GM23248 (cell line): ENCODE results near the gene PERCC1. TPM values are rescaled to one million over a fixed set of nuclear protein-coding genes. Genes with fewer than 3 reads are reported as not detected.

Source experiments
- DNase-seq: peaks from one replicate; pipeline ENCODE4 v3.0.0-alpha.2; 2015
- H2AFZ ChIP-seq: fragments of 200-600 bp; sonication (generic); 2 replicates; pipeline ENCODE4 v1.6.1; 2016; ENCODE audit warnings: antibody characterized with exemption
- H3F3A ChIP-seq: fragments of 200-600 bp; sonication (generic); 2 replicates; pipeline ENCODE4 v1.6.1; 2016; ENCODE audit warnings: mild to moderate bottlenecking, antibody characterized with exemption, mixed run types; ENCODE audit not compliant: insufficient read depth
- H3K27ac ChIP-seq: fragments of 200-600 bp; sonication (generic); 2 replicates; pipeline ENCODE4 v1.5.1; 2016; ENCODE audit warnings: mild to moderate bottlenecking
- H3K27me3 ChIP-seq: fragments of 200-600 bp; sonication (generic); replicated peaks from 2 replicates; pipeline ENCODE4 v1.6.1; 2016; ENCODE audit warnings: mild to moderate bottlenecking; ENCODE audit not compliant: insufficient read depth
- H3K36me3 ChIP-seq: fragments of 200-600 bp; sonication (generic); 2 replicates; pipeline ENCODE4 v1.6.1; 2016; ENCODE audit warnings: low read depth, mild to moderate bottlenecking
- H3K4me1 ChIP-seq: fragments of 200-600 bp; sonication (generic); 2 replicates; pipeline ENCODE4 v1.6.1; 2016; ENCODE audit warnings: mild to moderate bottlenecking; ENCODE audit not compliant: insufficient read depth
- H3K4me2 ChIP-seq: fragments of 200-600 bp; sonication (generic); one replicate; pipeline ENCODE4 v1.6.1; 2016; ENCODE audit warnings: mild to moderate bottlenecking; ENCODE audit not compliant: unreplicated experiment
- H3K4me3 ChIP-seq: fragments of 200-600 bp; sonication (generic); 2 replicates; pipeline ENCODE4 v1.5.1; 2016; ENCODE audit warnings: mild to moderate bottlenecking
- H3K79me2 ChIP-seq: fragments of 200-600 bp; sonication (generic); 2 replicates; pipeline ENCODE4 v1.6.1; 2016; ENCODE audit warnings: mild to moderate bottlenecking; ENCODE audit not compliant: insufficient read depth
- H3K9ac ChIP-seq: fragments of 200-600 bp; sonication (generic); 2 replicates; pipeline ENCODE4 v1.6.1; 2016; ENCODE audit warnings: mild to moderate bottlenecking
- H3K9me2 ChIP-seq: fragments of 200-600 bp; sonication (generic); 2 replicates; pipeline ENCODE4 v1.6.1; 2016; ENCODE audit warnings: mixed run types, mild to moderate bottlenecking, moderate library complexity; ENCODE audit not compliant: insufficient read depth
- H3K9me3 ChIP-seq: fragments of 200-600 bp; sonication (generic); one replicate; pipeline ENCODE4 v1.6.1; 2017; ENCODE audit warnings: low read depth
- H4K20me1 ChIP-seq: fragments of 200-600 bp; sonication (generic); 2 replicates; pipeline ENCODE4 v1.6.0; 2016; ENCODE audit not compliant: insufficient read depth
- EZH2 ChIP-seq: fragments of 200-600 bp; sonication (generic); IDR thresholded peaks from 2 replicates; pipeline ENCODE4 v1.6.1; 2018; ENCODE audit warnings: antibody characterized with exemption, mild to moderate bottlenecking; ENCODE audit not compliant: insufficient read depth, poor library complexity, severe bottlenecking
- EZH2phosphoT487 ChIP-seq: fragments of 200-600 bp; sonication (generic); IDR thresholded peaks from 2 replicates; pipeline ENCODE4 v1.6.1; 2018; ENCODE audit warnings: antibody characterized with exemption, moderate library complexity, mild to moderate bottlenecking, low read depth; ENCODE audit not compliant: insufficient read depth
- WGBS, 2 experiments: methylation state at CpG; one replicate each; pipeline ENCODE4 v1.1.6; 2015 to 2017; ENCODE audit warnings: low lambda C conversion rate in 2 of 2, low coverage in 1 of 2; ENCODE audit errors: missing lambda C conversion rate in 2 of 2; 5-methylcytosine and 5-hydroxymethylcytosine counted together
- in situ Hi-C: fragments of 300-500 bp; cut with MboI; formaldehyde crosslinking; loops from 2 replicates; pipeline ENCODE4 v1.15.0; 2020
- polyA plus RNA-seq: library from polyadenylated mRNA; unstranded; fragments of >200 nt; fragmentation: Nextera tagmentation; extraction: Ambion mirVana; gene quantifications from 2 replicates; pipeline ENCODE4 v1.2.1, GENCODE V29; 2016
- total RNA-seq: library from RNA; depleted of rRNA; stranded (reverse); fragments of >200 nt; shearing (Covaris generic); gene quantifications from 2 replicates; pipeline ENCODE4 v1.2.3, GENCODE V29; 2014

Gene PERCC1
- total and polyA plus RNA-seq, 2 experiments from 2014 or later = not detected

DNA sequence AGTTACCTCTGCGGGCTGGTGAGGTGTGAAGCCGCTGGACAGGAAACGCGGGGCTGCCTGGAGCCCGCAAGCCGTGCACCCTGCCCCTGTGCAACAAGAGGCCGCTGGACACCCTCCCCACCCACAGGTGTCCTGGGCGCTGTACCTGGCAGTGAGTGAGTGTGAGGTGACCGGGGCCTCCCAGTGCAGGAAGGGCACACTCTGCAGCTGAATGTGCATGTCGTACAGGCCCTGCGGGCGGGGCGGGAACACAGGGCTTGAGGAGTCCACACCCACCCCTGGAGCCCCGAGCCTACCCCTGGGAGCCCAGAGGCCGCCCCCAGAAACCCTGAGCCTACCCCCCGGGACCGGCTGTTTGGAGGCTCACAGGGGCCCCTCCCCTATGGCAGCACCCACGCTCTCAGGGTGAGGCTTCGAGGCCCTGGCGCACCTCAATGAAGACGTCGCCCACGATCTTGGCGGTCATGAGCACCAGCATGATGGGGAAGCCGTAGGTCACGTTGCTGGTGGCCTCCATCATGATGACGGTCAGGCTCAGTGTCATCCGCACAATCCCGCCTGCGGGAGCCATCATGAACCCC, 17.7 kb downstream of the PERCC1 start:
- in situ Hi-C loops = no loop called here

GRCh38 chr16:1449201-1449788, 18.4 kb downstream of the PERCC1 start:
- Histone ChIP-seq H3K27ac (no peak overlapping the region), H3K4me1 (no peaks in the 10 kb centered on the region), H3K4me2 (no peak overlapping the region), H3K79me2 (no peaks in the 10 kb centered on the region), H3K36me3 (no peaks in the 10 kb centered on the region), H4K20me1 (no peaks in the 10 kb centered on the region), H3F3A (no peaks in the 10 kb centered on the region), H3K9me2 (no peaks in the 10 kb centered on the region), H2AFZ (no peak overlapping the region), H3K9ac (no peak overlapping the region), H3K27me3 (no peaks in the 10 kb centered on the region), H3K9me3 (no peaks in the 10 kb centered on the region), H3K4me3 (no peak overlapping the region)
- no peak for TF ChIP-seq EZH2phosphoT487
- no peak for TF ChIP-seq EZH2
- in situ Hi-C loops = no loop called here
- no peak for DNase-seq
- WGBS, 2 experiments = 96 to 98% methylated on average over 25 of the region's 25 CpGs

More for the DNA sequence above, 17.7 kb downstream of the PERCC1 start:
- Histone ChIP-seq H3K36me3 (no peaks in the 10 kb centered on the region), H3K27ac (no peak overlapping the region), H3K9me2 (no peaks in the 10 kb centered on the region), H3K9me3 (no peaks in the 10 kb centered on the region), H3K4me3 (no peak overlapping the region), H2AFZ (no peak overlapping the region), H3K4me1 (no peaks in the 10 kb centered on the region), H3K27me3 (no peaks in the 10 kb centered on the region), H3F3A (no peaks in the 10 kb centered on the region), H3K79me2 (no peaks in the 10 kb centered on the region), H3K4me2 (no peak overlapping the region), H4K20me1 (no peaks in the 10 kb centered on the region), H3K9ac (no peak overlapping the region)
- WGBS, 2 experiments = 95 to 98% methylated on average over 19 to 30 of the region's 30 CpGs
- TF ChIP-seq EZH2 = no peak
- no peak for DNase-seq

- H2AFZ ChIP-seq = no peak overlapping the region
- H3K36me3 ChIP-seq = no peaks in the 10 kb centered on the region
- H3K79me2 ChIP-seq = no peaks in the 10 kb centered on the region
- DNase-seq = no peak
- no peak overlapping the region for H3K4me2 ChIP-seq
- 91% methylated on average over 10 to 29 of the region's 29 CpGs for WGBS, 2 experiments
- H3K9me3 ChIP-seq = no peaks in the 10 kb centered on the region
- no peaks in the 10 kb centered on the region for H3F3A ChIP-seq
- H3K9me2 ChIP-seq = no peaks in the 10 kb centered on the region
- no peak overlapping the region for H3K27ac ChIP-seq
- TF ChIP-seq EZH2 = no peak
- no peak for TF ChIP-seq EZH2phosphoT487
- H4K20me1 ChIP-seq = no peaks in the 10 kb centered on the region
- no peak overlapping the region for H3K9ac ChIP-seq
- in situ Hi-C loops = no loop called here
- H3K4me3 ChIP-seq = no peak overlapping the region
- no peaks in the 10 kb centered on the region for H3K27me3 ChIP-seq
- no peaks in the 10 kb centered on the region for H3K4me1 ChIP-seq
Observed at GRCh38 chr16:1450218-1450617, 19.3 kb downstream of the PERCC1 start.

GRCh38 chr16:1450841-1451240, 20.0 kb downstream of the PERCC1 start:
- H3K9ac ChIP-seq = no peak overlapping the region
- H3K4me1 ChIP-seq = no peaks in the 10 kb centered on the region
- H3K36me3 ChIP-seq = no peaks in the 10 kb centered on the region
- H3K9me3 ChIP-seq = no peaks in the 10 kb centered on the region
- no peaks in the 10 kb centered on the region for H4K20me1 ChIP-seq
- TF ChIP-seq EZH2 (no peak), EZH2phosphoT487 (no peak)
- H3K79me2 ChIP-seq = no peaks in the 10 kb centered on the region
- no peak overlapping the region for H3K4me3 ChIP-seq
- H3K27me3 ChIP-seq = no peaks in the 10 kb centered on the region
- no peaks in the 10 kb centered on the region for H3F3A ChIP-seq
- 98 to 99% methylated on average over 21 of the region's 21 CpGs for WGBS, 2 experiments
- H2AFZ ChIP-seq = no peak overlapping the region
- no peaks in the 10 kb centered on the region for H3K9me2 ChIP-seq
- H3K4me2 ChIP-seq = no peak overlapping the region
- no peak overlapping the region for H3K27ac ChIP-seq
- in situ Hi-C loops = no loop called here
- DNase-seq = no peak
